GM19238 (cell line): ENCODE measurements around the gene PDE6C.

Source experiments
- DNase-seq: peaks from one replicate; pipeline ENCODE4 v3.0.0; 2011; ENCODE audit warnings: low spot score; ENCODE audit not compliant: insufficient read length

Gene PDE6C

DNA sequence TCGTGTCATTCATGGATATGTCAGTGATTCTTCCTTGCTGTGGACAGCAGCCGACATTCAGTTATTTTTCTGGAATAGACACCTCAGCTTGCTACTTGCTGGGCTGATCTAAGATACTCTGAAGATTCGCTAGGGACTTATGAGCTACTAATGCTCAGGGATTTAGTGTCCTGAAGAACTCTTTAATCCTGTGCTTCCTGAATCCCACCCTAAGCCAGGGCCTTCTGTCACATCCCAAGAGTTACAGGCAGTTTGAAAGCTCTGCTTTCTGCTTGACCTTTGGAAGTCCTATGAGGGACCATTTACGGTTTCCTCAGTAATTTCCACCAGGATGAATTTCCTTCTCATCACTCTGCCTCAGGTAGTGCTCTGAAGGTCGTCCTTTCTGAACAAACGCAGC, at the start of gene PDE6C:
Gene PDE6C, plus strand, starts transcription at position 227 of the 400 bp plus-strand sequence. CDS start 189 bp downstream, outside the sequence.
- no peak for DNase-seq

DNA sequence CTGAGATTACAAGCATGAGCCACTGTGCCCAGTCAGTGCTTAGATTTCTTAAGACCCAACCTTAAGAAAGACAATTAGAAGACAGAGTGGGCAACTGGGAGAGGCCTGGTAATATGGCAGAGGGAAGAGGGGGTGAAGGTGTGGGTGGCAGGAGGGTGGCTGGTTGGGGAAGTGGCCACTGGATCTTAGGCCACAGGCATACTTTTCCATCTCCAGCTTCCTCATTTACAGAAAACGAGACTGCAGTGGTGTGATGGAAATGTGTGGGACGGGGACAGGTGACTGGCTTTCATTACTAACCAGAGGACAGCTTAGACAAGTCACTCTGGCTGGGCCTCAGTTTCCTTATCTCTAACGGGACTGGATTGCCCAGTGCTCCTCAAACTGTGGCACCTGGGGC, 46.9 kb upstream of the PDE6C start:
- DNase-seq, result no peak

DNA sequence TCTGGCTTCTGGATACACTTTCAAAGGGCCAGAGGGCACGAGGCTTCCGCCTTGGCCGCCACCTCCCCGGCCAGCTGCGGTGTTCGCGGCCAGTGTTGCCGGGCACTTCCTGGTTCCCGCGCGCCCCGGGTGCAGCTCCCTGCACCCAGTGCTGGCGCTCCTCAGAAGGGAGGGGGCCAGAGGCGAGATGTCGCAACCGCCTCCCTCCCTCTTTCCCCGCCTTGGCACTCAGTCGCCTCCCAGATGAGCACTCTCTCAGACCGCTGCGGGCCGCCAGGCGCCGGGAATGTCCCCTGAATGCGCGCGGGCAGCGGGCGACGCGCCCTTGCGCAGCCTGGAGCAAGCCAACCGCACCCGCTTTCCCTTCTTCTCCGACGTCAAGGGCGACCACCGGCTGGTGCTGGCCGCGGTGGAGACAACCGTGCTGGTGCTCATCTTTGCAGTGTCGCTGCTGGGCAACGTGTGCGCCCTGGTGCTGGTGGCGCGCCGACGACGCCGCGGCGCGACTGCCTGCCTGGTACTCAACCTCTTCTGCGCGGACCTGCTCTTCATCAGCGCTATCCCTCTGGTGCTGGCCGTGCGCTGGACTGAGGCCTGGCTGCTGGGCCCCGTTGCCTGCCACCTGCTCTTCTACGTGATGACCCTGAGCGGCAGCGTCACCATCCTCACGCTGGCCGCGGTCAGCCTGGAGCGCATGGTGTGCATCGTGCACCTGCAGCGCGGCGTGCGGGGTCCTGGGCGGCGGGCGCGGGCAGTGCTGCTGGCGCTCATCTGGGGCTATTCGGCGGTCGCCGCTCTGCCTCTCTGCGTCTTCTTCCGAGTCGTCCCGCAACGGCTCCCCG, 45.7 kb upstream of the PDE6C start, which contains the start of gene FFAR4:
Gene FFAR4, plus strand, starts transcription at position 231 of the 842 bp plus-strand sequence. Its CDS starts 56 bp downstream, at position 287.
- DNase-seq, result no peak

DNA sequence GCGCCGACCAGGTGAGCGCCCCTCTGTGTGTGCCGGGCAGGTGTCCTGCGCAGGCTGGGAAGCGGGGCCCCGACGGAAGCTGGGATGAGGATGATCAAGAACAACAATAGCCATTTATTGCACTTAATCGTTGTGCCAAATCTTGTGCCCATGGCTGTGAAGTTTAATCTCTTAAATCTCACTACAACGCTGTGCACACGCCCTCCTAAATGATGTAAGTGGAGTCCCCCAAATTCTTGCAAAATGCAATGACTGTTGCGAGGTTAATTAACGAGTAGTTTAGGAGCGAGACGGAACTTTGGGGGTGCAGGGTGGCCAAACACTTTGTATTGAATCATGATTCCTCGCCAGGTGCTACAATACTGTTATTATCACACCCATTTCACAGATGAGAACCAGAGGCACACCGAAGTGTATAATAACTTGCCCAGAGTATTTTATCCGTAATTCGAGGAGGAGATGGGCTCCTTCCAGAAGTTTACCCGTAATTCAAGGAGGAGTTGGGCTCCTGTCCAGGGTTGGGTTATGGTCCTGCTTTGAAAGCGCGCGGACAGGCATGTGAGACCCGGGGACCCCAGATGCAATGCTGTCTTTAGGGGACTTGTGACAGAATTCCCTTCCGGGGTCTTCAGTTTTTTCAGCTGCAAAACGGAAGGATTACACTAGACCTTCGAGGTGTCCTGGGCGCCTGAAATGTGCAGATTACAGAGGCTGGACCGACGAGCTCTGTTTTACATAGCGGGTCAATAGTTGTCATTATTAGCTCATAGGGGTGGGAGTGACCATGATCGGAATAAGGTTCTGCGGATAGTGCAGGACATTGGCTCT, 44.8 kb upstream of the PDE6C start:
- DNase-seq, result no peak

DNA sequence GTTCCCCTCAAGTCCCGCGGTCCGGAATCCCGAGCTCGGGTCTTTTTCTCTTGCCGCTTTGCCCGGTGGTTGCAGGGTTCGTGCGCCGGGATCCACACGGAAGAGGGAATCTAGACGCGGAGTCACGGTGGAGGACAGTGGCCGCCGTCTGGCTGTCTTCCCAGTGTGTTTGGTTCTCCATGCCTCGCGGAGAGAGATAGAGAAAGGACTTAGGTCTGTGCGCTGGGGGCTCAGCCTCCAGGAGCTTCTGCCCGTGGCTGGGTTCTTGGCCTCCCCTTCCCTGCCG, 44.3 kb upstream of the PDE6C start:
- no peak for DNase-seq

DNA sequence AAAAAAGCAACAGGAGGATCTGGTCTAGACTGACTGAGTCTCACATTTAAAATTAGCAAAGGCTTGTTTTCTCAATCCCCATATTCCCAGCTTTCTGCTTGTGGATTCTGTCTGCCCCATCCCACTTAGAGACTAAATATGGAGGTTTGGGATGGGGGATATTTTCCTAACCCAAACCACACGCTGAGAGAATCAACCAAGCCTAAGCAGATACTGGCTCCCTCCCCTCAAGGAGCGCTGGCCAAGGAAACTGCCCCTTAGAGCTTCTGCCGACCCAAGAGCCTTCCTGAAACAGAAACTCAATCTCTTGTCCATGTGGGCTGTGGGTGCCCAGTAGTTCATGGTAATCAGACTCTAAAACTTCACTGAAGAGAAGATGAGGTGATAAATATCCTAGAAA, 42.0 kb upstream of the PDE6C start:
- DNase-seq, result no peak

DNA sequence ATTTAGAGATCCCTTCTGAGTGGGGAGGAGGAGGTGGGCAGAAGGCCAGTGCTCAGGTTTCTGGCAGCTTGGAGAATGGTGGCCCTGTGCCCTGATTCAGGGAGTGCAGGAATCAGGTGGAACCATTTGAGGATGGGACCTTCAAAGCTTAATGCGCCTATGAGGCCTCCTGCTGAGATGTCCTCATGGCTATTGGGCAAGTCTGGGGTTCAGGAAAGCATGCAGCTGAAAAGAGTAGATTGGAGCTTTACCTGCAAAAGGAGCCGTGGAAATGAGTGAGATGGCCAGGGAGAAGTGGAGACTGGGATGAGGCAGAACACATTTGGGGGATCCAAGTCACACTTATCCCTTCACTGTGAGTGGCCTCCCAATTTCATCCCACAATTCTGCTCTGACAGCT, 39.7 kb upstream of the PDE6C start:
- no peak for DNase-seq

DNA sequence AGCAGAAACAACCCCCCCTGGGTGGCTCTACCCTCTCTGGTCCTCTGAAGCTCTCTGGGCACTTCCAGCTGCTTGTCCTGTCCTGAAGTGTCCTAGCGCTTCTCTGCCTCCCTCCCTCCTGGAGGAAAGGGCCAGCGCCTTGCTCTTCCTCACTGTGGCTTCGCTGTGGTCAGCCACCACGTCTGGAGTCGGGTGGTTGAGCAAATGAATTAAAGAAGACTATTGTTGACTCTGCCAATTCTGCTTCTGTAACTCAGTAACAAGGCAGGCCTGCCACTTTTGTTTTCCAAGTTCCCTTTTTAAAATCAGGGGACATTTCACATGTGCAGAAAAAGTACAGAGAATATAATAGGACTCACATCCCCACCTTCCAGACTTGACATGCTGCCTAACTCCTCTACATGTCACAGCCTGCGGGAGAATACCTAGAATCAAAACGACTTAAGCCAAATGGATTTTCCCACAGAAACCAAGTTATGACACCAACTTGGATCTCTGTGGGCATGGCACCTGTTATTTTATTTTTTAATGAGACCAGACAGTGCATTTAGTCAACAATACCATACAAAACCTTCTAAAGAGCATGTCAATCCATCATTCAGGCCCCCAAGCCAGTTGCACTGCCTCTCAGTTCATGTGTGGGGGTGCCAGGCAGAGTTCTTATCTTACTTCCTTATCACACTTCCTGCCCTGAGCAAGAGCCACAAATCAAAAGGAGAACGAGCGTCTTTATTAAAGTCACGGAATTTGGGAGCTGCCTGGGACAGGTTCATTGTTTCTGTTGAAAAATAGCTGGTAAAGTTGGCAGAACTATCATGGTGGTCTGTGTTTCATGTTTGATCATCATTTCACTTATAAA, 39.1 kb upstream of the PDE6C start:
- DNase-seq, result no peak

DNA sequence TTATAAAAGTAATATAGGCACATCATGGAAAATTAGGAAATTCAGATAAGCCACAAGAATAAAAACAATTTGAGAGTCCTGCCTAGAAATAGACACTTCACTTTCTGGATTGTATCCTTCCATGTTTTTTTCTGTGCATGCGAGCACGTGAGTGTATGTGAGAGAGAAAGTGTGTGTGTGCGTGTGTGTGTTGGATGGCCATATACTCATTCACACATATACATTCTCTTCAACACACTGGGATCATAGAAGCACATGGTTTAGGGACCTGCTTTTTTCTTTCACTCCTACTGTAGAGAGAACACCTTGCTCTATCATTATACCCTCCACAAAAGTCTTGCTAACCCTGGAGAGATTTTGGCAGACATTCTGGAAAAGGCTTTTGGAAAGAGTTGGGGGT, 38.4 kb upstream of the PDE6C start:
- DNase-seq, result no peak

DNA sequence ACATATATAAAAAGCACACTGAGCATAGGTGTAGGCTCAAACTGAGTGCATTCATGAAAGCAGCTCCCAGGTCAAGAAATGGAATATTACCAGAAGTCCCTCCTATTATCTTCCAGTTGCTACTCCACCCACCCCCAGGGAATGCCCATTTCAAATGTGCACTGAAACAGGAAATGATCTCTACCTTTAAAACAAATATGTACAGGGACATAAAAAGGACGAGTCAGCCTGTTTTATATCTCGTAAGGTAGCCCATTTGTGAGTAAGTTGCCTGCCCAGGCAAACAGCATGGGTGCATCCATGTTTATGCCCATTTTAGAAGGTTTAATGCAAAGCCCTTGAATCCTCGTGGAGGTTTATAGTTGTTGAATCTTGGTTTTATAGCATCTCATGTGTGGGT, 35.4 kb upstream of the PDE6C start:
- no peak for DNase-seq

DNA sequence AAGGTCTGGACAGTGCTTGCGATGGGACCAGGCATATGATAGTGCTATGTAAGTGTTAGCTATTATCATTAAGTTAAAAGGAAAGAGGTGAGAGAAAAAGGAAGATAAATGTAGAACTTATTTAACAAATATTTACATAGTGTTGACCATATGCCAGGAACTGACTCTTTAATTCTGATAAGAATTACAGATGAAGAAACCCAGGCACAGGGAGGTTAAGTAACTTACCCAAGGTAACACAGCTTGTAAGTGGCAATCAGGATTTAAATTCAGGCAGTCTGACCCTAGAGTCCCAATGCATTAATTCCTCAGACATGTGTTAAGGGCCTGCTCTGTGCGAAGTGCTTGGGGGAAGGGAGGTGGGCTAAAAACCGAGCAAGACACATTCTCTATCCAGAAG, 34.8 kb upstream of the PDE6C start:
- no peak for DNase-seq

DNA sequence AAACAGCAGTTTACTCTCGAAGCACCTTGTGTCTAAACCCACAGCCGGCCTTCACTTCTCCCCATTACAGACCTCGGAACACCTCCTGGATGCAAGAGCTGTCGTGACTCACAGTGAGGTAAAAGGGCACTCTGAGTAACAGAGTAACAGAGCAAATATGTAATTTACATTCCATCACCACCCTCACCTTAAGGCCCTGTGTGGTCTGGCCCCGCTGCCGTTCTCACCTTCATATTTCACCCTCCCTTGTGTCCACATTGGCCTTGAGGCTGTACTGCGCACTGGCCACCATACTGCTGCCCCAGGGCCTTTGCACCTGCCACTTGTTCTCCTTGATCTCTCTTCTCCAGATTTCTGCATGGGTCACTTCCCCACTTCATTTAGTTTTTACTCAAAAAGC, 33.2 kb upstream of the PDE6C start:
- DNase-seq, result no peak

DNA sequence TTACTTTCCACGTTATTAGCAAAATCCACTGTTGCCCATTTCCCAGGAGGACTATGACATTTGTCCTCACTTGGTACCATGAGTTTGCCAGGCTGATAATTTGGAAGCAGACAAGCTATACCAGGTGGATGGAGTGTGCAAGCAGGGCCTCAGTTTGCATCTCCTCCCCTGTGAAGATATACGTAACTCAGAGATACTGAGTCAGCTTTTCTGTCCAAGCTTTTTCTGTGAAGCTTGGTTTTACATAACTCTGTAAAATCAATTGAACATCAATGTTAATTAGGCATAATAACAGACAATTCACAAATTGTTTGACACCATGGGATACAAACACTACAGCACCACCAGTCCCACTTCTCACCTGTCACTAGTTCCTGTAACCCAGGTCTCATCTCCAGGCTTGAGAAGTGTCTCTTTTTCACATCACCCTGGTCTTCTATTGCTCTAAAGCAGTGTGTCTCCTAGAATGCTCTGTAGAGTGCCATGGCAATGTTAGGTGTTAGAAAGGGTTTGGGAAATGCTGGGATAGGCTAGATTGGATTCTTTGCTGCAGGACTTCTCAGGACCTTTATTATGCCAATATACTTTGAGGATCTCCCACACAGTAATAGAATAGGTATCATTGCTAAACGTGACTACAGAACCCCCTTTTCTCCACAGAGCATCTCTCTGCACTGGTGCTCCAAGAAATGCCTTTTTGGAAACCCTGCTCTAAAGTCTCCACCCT, 32.2 kb upstream of the PDE6C start:
- DNase-seq, result no peak

DNA sequence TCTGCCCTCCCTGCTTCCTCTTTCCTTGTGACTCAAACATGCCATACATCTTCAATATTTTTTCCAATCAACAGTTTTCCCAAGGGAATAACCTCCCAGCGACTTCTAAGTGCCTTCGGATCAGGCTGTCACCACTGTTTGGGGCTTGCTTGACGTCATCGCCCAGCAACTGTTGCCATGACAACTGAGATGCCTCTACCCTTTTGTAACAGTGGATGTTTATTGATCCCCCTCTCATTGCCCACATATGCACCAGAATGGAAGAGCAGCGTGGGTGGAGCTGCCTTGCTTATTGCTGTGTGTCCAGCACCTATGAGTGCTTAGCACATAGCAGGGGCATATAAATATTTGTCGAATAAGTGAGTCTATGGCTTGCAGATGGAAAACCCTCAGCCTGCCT, 31.5 kb upstream of the PDE6C start:
- no peak for DNase-seq

DNA sequence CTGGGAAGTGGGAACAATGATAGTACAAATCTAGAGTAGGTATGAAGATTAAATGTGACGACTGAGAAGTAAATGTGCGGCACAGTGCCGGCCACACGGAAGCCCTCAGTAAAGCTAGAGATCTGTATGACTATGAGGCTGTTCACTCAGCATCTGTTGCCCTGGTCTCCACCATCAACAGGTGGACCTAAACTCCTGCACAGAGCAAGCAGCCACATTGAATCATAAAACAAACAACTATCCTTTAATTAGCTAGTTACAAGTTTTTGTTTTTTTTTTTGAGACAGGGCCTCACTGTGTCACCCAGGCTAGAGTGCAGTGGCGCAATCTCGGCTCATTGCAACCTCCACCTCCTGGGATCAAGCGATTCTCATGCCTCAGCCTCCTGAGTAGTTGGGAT, 27.9 kb upstream of the PDE6C start:
- DNase-seq, result no peak

DNA sequence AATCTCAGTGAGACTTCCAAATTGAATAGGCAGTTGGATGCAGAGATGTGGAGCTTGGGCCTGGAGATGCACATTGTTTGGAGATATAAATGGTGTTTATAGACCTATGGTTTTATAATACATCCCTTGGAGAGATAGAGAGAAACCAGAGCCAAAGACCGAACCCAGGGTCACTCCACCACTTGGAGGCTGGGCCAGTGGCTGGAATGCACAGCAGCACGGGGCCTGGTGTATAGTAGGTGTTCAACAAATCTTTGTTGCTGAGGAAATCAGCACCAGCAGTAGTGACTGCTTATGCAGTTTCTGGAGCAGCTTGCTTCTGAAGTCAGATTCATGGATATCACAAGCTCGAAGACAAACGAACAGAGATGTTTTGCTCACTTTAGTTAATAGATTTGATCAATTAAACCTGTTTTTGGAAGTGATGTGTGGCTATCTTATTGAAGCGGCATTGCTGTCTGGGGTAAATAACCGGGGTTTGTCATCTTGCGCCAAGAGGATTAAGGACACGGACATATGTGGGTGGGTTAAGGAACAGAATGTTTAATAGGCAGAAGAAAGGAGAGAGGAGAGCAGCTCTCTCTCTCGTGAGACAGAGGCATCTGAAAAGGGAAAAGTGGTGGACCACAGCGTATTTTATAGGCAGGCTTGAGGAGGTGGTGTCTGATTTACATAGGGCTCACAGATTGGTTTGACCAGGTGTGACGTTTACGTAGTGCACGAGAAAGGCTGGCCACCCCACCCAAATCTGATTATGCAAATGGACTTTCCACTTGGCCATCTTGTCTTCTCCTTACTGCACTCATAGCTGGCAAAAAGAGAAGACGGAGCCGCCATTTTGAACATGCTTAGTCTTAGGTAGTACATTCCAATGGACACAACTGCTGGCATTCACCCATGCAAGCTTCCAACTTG, 22.4 kb upstream of the PDE6C start:
- no peak for DNase-seq

DNA sequence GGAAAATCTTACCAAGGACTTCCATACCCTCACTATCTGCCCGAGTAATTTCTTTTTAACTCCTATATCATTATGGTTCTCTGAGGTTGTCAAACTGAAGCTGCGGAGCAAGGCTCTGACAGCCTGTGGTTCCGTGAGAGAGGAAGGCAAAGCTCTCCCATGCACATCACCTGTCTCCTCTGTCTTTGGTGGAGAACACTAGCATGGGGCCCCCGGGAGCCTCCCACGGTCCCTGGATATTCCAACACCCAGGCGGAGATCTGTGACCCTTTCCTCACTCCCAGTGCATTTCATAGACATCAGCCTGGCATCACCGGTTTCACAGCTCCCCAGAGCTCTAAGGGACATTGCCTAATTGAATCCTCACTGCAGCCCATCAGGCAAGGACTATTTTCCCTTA, 21.7 kb upstream of the PDE6C start:
- no peak for DNase-seq

DNA sequence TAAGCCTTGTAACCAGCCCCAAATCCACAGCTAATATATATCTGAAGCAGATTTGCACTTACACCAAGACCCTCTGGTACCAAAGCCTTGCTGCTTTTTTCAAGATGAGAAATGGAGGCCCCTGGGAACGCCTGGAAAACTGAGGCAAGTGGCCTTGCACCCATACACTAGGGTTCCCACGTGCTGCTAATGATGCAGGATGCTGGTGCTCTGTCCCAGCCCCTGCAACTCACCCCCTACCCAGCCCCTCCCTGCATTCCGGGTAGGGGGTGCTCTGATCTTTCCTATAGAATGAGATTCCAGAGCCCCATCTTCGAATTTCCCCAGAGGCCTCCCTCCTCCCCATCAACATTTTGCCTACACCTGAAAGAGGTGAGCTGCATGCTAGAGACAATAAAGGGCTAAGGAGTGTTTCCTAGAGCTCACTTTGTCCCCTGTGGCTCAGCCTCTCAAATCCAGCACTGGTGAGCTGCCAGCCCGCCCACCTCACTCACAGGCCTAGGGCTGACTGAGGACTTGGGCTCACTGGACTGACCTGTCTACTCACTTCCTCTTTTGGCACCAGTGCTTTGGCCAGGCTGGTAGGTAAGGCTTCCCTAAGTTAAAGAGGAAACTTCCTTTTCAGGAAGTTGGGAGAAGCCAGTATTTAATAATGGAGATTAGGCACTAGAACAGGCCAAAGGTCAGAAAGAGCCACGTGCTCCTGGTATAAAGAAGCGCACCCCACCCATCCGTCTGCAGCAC, 21.1 kb upstream of the PDE6C start:
- DNase-seq, result no peak

DNA sequence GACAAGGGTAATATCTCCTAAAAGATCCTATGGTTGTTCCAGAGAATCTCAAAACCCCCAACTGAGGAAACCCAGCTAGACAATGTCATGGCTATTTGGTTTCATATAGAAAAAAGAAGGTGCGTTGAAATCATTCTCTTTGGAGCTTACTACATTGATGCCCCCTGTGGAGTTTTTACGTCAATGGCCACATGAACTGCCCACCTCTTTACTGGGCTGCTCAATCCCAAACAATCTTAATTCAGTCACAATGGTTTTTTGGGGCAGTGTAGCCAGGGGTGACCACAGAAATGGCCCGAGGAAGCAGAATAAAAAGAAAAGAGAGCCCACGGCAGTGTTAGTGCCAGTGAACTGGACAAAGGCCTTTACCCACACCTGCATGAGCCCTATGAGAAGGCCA, 19.1 kb upstream of the PDE6C start:
- no peak for DNase-seq
